ENCODE data around the gene CKB.
"Not testable (repeated sequence)": the region's sequence is repeated elsewhere in the genome, so short reads cannot be mapped to it uniquely, and the experiment has no call there.

CKB gene

GRCh38 chr14:103526247-103526913 is 3.8 kb upstream of the CKB start:
- no peak for DNase-seq

DNA sequence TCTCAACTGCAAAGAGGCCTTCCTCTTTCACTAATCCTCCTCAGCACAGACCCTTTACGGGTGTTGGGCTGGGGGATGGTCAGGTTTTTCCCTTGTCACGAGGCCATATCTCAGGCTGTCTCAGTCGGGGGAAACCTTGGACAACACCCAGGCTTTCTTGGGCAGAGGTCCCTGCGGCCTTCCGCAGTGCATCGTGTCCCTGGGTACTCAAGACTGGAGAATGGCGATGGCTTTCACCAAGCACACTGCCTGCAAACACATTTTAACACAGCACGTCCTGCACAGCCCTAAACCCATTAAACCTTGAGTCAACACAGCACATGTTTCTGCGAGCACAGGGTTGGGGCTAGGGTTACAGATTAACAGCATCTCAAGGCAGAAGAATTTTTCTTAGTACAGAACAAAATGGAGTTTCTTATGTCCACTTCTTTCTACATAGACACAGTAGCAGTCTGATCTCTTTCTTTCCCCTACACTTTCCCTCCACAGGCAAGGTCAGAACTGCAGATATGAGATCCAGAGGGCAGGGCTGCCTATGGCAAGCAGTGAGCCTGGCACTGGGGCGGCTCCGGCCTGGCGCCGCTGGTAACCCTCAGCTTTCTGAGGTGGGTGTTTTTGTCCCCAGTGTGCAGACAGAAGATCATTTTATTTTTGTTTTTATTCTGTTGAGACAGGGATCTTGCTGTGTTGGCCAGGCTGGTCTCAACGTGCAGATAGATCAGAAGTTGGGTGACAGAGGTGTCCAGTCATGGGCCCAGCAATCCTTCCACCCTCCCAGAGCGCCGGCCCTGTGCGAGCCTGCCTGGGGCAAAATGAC is 3.0 kb upstream of the CKB start:
- DNase-seq = not testable (repeated sequence)

GRCh38 chr14:103524002-103524935 is 1.6 kb upstream of the CKB start:
- DNase-seq = no peak

- no peak for DNase-seq
Measured at GRCh38 chr14:103523575-103523954, 935 bp upstream of the CKB start.

DNA sequence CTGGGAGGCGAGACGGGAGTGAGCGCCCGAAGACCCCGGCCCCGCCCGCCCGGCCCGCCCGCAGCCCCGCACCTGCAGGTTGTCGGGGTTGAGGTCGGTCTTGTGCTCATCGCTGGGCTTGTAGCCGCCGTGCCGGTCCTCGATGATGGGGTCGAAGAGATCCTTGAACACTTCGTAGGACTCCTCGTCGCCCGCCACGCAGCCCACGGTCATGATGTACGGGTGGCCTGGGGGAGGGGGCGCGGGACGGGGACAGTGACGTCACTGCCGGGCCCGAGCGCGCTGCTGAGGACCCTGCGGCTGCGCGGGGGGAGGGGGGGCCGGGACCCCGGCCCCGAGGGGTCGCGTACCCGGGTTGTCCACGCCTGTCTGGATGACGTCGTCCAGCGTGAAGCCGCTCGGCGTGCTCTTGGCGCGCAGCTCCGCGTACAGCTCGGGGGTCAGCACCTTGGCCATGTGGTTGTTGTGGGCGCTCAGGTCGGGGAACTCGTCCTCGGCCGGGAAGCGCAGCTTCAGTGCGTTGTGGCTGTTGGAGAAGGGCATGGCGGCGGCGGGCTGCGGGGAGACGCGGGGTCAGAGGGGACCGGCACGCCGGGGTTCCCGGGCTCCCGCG is 573 bp downstream of the CKB start:
- DNase-seq = no peak

- no peak for DNase-seq
Measured at GRCh38 chr14:103521438-103521950, 1.1 kb downstream of the CKB start.

DNA sequence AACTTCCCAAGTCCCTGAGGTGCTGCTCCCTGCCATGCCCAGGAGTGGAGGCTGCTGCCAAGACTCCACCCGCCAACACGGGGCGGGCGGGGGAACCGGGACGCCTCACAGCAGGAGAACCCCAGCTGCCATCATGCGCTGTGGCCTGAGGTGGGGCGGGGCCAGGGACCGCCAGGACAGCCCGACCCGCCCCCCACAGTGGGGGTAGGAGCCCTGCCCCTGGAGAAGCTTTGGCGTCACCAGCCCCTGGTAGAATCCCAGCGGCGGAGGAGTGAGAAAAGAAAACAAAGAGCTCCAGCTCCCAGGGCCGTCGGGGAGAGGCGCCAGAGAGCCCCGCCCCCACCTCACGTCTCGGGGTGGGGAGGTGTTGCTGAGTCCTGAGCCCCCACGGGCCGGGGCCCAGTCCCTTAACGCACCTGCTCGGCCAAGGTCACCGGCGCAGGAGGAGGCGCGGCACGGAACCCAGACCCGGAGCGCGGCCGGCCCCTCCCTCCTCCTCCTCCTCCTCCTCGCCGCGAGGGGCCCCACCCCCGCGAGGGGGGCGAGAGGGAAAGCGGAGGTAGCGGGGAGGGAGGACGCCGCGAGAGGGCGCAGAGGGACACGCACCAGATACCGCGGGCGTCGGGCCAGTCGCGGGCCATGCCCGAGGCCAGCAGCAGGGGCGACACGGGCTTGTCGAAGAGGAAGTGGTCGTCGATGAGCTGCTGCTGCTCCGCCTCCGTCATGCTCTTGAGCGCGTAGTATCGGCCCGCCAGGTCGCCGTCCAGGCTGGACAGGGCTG is 1.8 kb downstream of the CKB start:
- peak; percentile 61 to 66 for DNase-seq

- DNase-seq = no peak
Measured at GRCh38 chr14:103520269-103520656, 2.4 kb downstream of the CKB start.

DNA sequence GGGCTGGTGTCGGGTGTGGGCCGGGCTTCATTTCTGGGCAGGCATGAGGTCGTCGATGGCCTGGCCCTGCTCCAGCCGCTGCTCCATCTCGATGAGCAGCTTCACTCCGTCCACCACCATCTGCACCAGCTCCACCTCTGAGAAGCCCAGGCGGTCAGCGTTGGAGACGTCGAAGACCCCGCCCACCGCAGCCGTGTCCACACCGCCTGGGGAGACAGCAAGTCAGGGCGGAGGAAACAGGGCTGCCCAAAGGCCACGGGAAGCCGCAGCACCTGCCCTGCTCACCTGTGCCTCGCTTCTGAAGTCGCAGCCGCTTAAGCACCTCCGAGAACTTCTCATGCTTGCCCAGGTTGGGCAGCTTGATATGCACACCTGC is 2.8 kb downstream of the CKB start:
- no peak for DNase-seq

DNA sequence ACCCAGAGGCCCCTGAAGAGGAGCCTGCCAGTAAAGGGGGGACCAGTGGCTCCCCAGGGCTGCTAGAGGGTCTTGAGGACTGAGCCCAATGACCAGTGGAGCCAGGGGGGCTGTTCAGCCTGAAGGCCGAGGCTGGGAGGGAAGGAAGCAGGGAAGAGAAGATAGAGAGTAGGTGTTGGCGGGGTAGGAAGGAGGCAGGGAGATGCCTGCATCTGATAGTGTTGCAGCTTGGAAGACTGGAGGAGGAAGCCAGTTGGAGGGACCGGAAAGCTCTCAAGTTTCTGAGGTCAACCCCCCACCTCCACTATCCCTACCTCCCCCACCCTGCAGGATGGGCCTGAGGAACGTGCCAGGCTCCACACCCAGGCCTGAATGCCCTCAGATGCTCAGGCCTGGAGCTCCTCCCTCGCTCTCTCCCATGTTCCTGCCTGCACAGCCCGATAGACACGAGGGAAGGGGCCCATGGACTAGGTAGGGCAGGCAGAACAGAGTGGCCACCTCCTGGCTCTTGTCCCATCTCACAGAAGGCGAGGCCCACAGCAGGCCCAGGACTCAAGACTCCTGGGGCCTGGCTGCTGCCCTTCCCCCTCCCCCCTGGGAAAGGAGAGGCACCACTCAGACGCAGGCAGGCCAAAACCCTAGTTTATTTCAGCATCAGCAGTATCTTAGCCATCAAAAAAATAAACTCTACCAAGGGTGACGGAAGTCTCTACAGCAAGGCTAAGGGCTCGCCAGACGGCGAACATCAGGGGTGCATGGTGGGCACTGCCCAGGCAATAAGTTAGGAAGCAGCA is 3.4 kb downstream of the CKB start:
- no peak for DNase-seq

DNA sequence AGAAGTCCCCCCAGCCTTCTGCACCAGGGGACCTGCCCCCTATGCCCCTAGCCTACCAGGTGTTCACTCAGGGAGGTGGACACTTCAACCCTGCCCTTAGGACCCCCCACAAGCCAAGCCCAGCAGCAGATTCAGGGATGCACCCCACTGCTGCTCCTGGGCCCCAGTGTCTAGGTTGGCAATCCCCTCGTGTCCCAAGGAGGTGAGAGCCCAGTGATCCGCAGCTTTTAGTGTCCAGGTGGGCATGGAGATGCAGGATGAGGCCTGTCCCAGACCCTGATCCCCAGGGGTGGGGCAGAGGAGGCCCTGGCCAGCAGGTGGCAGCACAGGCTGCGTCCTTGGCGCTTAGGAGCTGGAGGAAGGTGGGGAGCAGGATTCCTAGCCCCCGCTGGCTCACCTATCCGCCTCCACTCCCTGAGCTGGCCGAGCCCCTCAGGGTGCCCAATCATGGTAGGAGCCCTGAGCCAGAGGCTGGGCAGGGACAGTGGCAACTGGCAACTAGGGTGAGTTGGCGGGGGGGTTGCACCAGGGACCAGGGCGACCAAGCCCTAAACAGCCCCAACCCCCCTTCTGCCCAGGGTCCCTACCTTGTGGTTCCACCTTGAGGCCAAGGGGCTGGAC is 4.1 kb downstream of the CKB start:
- DNase-seq = peak; percentile 71 to 73

DNA sequence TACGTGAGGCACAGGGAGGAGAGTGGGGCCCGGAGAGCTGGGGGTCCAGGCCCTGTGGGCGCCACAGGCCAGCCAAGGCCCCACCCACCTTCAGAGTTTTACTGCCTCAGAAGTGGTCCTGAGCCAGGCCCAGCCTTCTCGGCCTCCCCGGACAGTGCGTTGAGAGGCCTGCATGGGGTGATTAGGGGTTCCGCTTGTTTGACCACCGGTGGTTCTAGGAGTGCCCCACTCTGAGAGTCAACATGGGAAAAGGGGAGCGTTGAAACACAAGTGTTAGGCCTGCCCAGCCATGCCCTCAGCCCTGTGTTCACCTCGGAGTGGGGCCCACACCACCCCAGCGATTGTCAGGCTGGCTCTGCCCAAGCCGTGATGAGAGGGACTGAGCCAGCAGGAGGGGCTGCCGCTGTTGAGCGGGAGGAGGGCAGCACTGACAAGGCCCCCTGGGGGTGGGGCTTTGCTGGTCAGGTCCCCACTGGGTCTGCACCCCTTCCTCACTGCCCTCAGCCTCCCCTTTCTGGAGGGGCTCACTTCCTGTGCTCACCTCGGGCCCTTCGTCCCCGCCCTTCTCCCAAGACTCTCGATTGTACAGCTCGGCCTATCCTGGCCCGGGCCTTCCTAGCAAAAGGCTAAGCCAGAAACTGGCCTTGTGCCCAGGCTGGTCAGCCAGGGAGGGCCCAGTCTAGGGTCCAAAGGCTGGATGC is 4.8 kb downstream of the CKB start:
- DNase-seq = no peak

DNA sequence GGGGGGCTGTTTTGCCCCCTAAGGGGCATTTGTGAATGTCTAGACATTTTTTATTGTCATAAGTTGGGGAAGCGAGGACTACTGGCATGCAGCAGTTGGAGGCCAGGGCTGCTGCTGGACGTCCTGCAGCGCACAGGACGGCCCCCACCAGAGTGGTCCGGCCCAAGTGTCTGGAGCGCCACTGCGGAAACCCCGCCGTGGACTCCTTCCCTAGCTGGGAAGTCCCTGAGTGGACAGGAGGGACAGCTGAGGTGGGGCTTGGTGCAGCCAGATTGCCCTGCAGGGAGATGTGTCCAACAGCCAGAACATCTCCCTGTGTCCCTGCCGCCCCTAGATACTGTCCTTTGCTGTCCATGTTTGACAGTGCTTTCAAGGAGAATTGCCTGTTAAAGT is 5.5 kb downstream of the CKB start:
- no peak for DNase-seq

GRCh38 chr14:103516426-103517173 is 6.0 kb downstream of the CKB start:
- no peak for DNase-seq

DNA sequence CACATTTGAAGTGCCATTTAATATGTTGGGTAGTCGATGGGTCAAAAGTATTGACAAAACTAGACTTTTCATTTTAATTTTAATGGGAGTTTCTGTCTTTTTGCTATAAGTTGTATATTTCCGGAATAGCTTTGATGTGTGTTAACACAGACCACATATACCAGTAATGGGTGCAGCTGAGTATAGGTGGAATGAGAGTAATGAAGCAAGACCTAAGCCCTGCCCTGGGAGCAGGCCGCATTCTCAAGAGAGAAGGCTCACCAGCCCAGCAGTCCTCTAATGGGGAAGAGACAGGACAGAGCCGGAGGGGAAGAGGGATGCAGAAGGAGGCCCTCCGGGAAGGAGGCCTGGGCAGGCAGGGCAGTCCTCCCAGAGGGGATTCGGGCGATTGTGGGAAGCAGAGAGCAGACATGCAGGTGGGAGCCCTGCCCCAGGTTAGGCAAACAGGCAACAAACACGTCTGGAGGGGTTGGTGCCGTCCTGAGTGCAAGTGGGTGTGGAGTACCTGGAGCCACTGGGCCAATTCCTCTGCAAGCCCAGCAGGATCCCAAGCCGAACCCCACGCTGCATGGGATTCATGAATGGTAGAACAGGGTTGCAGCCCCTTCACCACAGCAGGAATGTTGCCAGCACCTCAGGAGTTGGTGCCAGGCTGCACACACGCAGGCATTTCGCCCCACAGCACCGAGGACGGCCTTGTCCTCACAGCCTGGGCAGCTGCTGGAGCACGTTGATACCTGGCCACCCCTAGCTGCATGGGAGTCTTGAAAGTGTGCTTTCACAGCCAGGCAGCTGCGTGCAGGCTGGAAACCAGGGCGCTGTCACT is 7.8 kb downstream of the CKB start:
- no peak for DNase-seq

GRCh38 chr14:103512701-103513611 is 9.7 kb downstream of the CKB start:
- DNase-seq = no peak

GRCh38 chr14:103512180-103512579 is 10.4 kb downstream of the CKB start:
- DNase-seq = not testable (repeated sequence)

Measured in stimulated activated CD4-positive, alpha-beta T cell treated with anti-CD3 and anti-CD28 coated beads, Interleukin-2, amount 100 ng/mL, for 24 hours (primary cell).